T-helper 2 cell treated with Interferon-gamma antibody and Interleukin-4, amounts not matched to agents 100 ng/mL and 5 ng/mL, for 36 hours (primary cell): Measurements from ENCODE around the gene CCDC91. TPM values are rescaled to one million over a fixed set of nuclear protein-coding genes. Genes with fewer than 3 reads are reported as not detected.

Experiments
- intact Hi-C: fragments of 100-400 bp; cut with micrococcal nuclease; formaldehyde crosslinking; loops from one replicate; pipeline ENCODE4 v1.15.1; 2023
- total RNA-seq: library from RNA; stranded (reverse); gene quantifications from 2 replicates; pipeline ENCODE4 v1.2.3, GENCODE V29; 2022

CCDC91 gene
- total RNA-seq, 1 donor from 2014 or later: 16.5 TPM

DNA sequence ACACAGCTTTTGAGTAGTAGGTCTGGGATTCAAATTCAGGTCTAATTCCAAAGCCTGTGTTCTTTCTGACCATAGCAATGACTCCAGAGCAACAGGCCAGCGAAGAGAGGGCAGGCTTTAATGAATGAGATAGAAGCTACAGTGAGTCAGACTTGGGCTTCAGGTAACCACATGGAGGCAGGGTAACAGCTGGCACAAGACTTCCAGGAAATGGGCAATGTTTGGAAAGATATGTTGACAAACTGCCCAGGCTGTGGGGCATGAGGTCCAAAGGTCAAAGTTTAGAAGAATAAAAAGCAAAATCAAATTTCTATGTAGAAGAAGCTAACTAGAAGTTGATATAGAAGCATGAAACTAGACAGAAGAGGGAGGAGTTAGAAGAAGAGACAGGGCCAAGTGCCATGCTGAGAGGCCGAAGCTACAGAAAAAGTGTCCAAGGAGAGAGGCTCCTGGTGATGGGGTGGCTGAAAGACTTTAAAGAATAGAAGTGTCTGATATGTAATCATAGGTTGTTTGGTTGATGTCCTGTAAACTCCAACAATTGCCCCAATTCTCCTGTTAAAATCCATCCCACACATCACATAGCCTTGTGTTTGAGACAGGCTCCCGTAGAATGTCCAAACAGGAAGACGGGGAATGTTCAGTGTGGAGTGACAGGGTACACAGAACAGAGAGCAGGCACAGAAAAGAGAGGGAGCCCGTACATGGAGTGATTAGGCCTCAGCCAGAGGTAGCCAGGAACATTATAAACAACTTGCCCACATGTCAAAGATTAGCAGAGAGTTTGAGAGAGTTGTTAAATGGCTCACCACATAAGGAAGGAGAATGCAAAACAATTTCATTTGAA, 384.7 kb downstream of the CCDC91 start:
- intact Hi-C loops: no loop called here

- intact Hi-C loops: no loop called here
Measured at GRCh38 chr12:28575593-28576205, 385.4 kb downstream of the CCDC91 start.

DNA sequence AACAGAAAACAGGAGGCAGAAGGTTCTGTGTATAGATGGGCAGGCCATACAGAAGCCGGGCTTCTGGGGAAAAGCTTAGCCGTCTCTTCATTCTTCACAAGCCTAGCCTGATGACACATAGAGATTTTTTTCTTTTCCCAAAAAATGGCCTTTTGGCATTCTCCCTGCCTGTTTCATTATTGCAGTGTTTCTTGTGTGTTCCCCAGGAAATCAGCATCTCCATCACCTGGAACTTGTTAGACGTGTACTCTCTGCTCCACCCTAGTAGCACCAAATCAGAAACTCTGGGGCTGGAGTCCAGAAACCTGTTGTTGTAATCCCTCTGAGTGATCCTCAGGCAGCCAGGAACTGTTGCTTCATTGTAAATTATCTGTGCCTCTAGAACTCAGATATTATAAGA, 388.1 kb downstream of the CCDC91 start:
- intact Hi-C loops: no loop called here

DNA sequence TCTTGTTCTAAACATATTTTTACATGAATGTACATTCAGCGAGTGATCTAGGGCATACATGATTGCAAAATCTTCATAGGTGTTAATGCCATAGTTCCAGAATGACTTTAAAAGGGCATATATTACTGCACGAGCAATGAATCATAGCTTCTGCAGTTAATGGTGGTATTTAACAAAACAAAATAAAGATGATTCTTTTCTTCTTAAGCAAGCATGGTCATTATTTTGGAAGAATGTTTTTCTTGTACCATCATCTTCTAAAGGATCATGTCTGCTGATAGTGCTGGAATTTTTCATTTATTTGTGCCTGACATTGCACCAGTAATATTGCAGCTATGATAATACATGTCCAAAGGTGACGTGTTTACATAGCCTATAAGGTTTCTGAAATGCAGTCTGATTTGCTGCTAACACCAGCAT, 388.6 kb downstream of the CCDC91 start:
- intact Hi-C loops: no loop called here

DNA sequence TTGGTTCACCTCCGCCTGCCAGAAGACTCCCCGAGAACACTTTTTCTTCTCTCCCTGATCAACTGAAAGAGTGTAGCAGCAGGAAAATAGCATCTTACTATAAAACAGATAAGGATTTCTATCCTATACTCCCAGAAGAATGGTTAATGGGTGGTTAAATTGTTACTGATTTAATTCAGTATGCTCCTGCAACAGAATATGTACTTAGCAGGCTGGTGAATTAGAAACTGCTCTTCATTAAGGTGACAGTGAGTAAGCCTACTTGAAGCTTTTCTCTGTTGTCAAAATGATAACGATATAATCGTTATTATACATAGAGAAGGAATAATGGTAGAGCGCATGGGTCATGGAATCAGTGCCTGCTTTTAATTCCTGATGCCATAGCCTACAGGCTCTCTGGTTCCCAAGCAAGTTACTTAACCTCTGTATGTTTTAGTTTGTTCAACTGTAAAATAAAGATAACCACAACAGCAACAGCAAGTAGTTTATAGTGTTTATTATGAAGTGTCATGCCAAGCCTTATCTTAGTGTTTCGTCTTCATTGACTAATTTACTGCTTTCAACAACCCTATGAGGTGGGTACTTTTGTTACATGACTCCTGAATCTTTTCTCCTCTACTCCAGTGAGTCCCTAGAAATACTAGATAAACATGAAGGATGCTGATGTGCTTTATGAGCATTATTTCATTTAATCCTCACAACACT, 392.6 kb downstream of the CCDC91 start:
- intact Hi-C loops: no loop called here

DNA sequence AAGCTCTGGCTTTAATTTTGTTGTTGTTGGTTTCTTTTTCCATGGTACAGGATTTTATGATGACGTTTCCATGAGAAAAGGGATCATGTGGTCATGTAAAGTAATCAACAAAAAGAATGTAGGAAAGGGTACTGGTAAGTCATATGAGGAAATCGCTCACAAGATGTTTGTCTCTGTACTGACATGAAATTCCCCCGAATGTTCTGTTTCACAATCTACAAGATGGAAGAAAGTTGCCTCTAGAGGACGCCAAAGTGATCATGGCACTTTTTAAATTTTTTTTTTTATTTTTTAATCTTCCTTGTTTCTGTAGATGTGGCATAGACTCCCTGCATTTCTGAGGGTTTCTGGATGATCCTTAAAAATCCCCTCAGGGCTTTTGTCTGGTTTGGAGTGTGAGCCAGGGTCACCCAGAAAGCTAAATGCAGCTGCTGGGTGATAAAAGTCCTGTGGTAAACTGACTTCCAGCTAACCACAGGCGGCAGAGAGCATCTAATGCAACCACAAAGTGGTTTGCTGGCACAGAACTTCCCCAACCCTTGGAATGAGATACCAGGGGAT, 393.5 kb downstream of the CCDC91 start:
- intact Hi-C loops: no loop called here

DNA sequence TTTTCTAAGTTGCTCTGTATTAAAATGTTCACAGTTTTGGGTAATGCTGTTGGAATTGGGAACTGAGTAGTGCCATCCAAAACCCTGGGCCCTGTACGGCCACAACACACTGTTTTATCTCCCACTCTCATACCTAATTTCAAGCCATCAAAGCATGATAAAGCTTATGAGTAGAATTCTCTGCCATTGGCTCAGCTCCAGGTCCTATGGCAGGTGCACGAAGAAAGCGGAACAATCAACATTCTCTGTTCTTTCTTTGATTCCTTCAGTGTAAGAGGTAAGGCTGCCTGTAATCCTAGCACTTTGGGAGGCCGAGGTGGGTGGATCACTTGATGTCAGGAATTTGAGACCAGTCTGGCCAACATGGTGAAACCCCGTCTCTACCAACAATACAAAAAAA, 394.9 kb downstream of the CCDC91 start:
- intact Hi-C loops: no loop called here

DNA sequence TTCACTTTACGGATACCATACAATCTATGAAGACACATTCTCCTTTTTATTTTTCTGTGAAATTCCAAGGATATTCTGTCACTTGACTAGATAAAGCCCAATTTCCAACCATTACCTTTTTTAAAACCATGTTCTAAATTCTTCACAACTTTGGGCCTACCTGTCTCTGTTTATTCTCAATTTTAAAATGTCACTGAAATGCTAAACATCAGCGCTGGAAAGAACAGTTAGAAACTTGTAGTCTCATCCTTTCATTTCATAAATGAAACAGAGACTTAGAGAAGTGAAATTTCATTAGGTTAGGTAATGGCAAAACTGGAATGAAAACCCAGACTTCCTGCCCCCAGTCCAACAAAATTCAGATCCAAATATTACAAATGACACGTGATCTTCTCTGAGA, 396.2 kb downstream of the CCDC91 start:
- intact Hi-C loops: no loop called here

GRCh38 chr12:28591831-28592230, 401.6 kb downstream of the CCDC91 start:
- intact Hi-C loops: no loop called here

Other genes starting within 250 kb of the CCDC91 start
- gene PTHLH, start 217.7 kb upstream of the CCDC91 start, total RNA-seq: not detected in 2 replicates